ENCODE measurements around the gene RMND5A. TPM values are rescaled to one million over a fixed set of nuclear protein-coding genes. Genes with fewer than 3 reads are reported as not detected.

The RMND5A gene
- polyA plus RNA-seq, 10 donors, result 27.8 to 47.6 (median 34.7) TPM

GRCh38 chr2:86758405-86758804 lies 38.3 kb downstream of the RMND5A start:
- no peak for DNase-seq

- no peak for DNase-seq
Measured at GRCh38 chr2:86760371-86760770, 40.3 kb downstream of the RMND5A start.

- peak; percentile 12 to 54 (median 24) for DNase-seq
Measured at GRCh38 chr2:86764661-86765309, 44.7 kb downstream of the RMND5A start.

- DNase-seq, result no peak
Measured at GRCh38 chr2:86765310-86765695, 45.2 kb downstream of the RMND5A start.

- DNase-seq, result no peak
Measured at GRCh38 chr2:86768189-86768949, 48.3 kb downstream of the RMND5A start.

GRCh38 chr2:86769838-86770237 lies 49.7 kb downstream of the RMND5A start:
- no peak for DNase-seq

GRCh38 chr2:86770816-86771301 lies 50.8 kb downstream of the RMND5A start:
- no peak for DNase-seq

GRCh38 chr2:86772611-86773010 lies 52.5 kb downstream of the RMND5A start:
- no peak for DNase-seq

- DNase-seq, result no peak
Measured at GRCh38 chr2:86774862-86775261, 54.8 kb downstream of the RMND5A start.

- no peak for DNase-seq
Measured at GRCh38 chr2:86775338-86775737, 55.2 kb downstream of the RMND5A start.

- no peak for DNase-seq
Measured at GRCh38 chr2:86776532-86776931, 56.4 kb downstream of the RMND5A start.

- DNase-seq, result no peak
Measured at GRCh38 chr2:86778957-86779356, 58.9 kb downstream of the RMND5A start.

- no peak for DNase-seq
Measured at GRCh38 chr2:86779971-86780370, 59.9 kb downstream of the RMND5A start.

GRCh38 chr2:86781363-86781762 lies 61.3 kb downstream of the RMND5A start:
- no peak for DNase-seq

GRCh38 chr2:86782748-86783147 lies 62.7 kb downstream of the RMND5A start:
- no peak for DNase-seq

- no peak for DNase-seq
Measured at GRCh38 chr2:86783615-86784339, 63.7 kb downstream of the RMND5A start.

- DNase-seq, result no peak
Measured at GRCh38 chr2:86785456-86785855, 65.4 kb downstream of the RMND5A start.

GRCh38 chr2:86786001-86786536 lies 66.0 kb downstream of the RMND5A start:
- no peak for DNase-seq

- peak; percentile 12 to 39 (median 25) for DNase-seq
Measured at GRCh38 chr2:86787736-86788135, 67.6 kb downstream of the RMND5A start.

- no peak for DNase-seq
Measured at GRCh38 chr2:86788165-86788564, 68.1 kb downstream of the RMND5A start.

- DNase-seq, result peak in 1 of 3 donors; percentile 48
Measured at GRCh38 chr2:86788881-86789686, 69.0 kb downstream of the RMND5A start.
